ENCODE results near the gene USO1. TPM values are rescaled to one million over a fixed set of nuclear protein-coding genes. Genes with fewer than 3 reads are reported as not detected.

USO1 gene
- total and polyA plus RNA-seq, 2 of the 13 experiments (the other 11 are each of a cell fraction or from before 2014, with no cell fraction given): 52.2 to 87.7 TPM

GRCh38 chr4:75724867-75725724 is 719 bp downstream of the USO1 start (continued):
- TF ChIP-seq HMGXB3 (CRISPR knock-in tag; IDR thresholded peaks at IDR 0.05; ENCODE audit: borderline replicate concordance) (peak; percentile 25; the same call in 1 of the 2 replicates), ZNF280D (CRISPR knock-in tag; IDR thresholded peaks at IDR 0.05) (no peak), HDAC6 (IDR thresholded peaks at IDR 0.05; ENCODE audit: low read depth, low read length) (no peak), SP5 (CRISPR knock-in tag; IDR thresholded peaks at IDR 0.05; ENCODE audit: borderline replicate concordance, low read depth) (no peak), ZNF3 (CRISPR knock-in tag; IDR thresholded peaks at IDR 0.05) (no peak), ZNF12 (CRISPR knock-in tag; IDR thresholded peaks at IDR 0.05) (0 out of 2 replicates have a peak, but pooled peaks have one; percentile 20), HINFP (CRISPR knock-in tag; IDR thresholded peaks at IDR 0.05; ENCODE audit: low read depth) (no peak), HOMEZ (CRISPR knock-in tag; IDR thresholded peaks at IDR 0.05; ENCODE audit: low read depth) (no peak), PREB (CRISPR knock-in tag; IDR thresholded peaks at IDR 0.05) (no peak), PRPF4 (IDR thresholded peaks at IDR 0.05; ENCODE audit: low read depth, low read length, poor library complexity, severe bottlenecking) (no peak), ZBTB33 (CRISPR knock-in tag; IDR thresholded peaks at IDR 0.05) (no peak), RBAK (CRISPR knock-in tag; IDR thresholded peaks at IDR 0.05) (no peak), ZNF260 (CRISPR knock-in tag; IDR thresholded peaks at IDR 0.05; ENCODE audit: borderline replicate concordance, low read depth) (no peak), ZNF205 (CRISPR knock-in tag; IDR thresholded peaks at IDR 0.05) (no peak)
